IMR-90 (cell line): ENCODE data around the gene METTL24. TPM values are rescaled to one million over a fixed set of nuclear protein-coding genes. Genes with fewer than 3 reads are reported as not detected.

Source experiments
- ATAC-seq: fragments of 200-7000 bp; cut with Tn5 transposase; 2 replicates; pipeline ENCODE4 v1.9.1; 2020; ENCODE audit warnings: low read depth, mild to moderate bottlenecking, moderate library complexity
- BruUV-seq: library from RNA; stranded (reverse); fragments of 400-500 nt; replicated peaks from 2 replicates; lab custom pipeline; 2021; lab: Mats Ljungman, UMichigan
- CTCF ChIA-PET: fragments of 300-600 bp; formaldehyde crosslinking; extraction: SDS; loops from one replicate; lab custom pipeline; 2021; ENCODE audit warnings: antibody characterized with exemption; lab: Yijun Ruan, JAX
- POLR2A ChIA-PET: fragments of 300-600 bp; sonication (Branson Sonifier 250); formaldehyde crosslinking; loops from one replicate; lab custom pipeline; 2022; ENCODE audit warnings: antibody characterized with exemption; ENCODE audit not compliant: unreplicated experiment; lab: Charles Lee
- DNase-seq: peaks from one replicate; pipeline ENCODE4 v3.0.0; 2013
- H2AFZ ChIP-seq: replicated peaks from 2 replicates; pipeline ENCODE3; 2013; ENCODE audit warnings: low read length, mild to moderate bottlenecking; ENCODE audit not compliant: poor library complexity
- H2AK5ac ChIP-seq: 2 replicates; pipeline ENCODE4 v1.6.1; 2013; ENCODE audit warnings: low read depth, low read length, inconsistent platforms
- H2AK9ac ChIP-seq: replicated peaks from 2 replicates; pipeline ENCODE3; 2013; ENCODE audit warnings: mild to moderate bottlenecking, low read depth, low read length, moderate library complexity; ENCODE audit not compliant: poor library complexity
- H2BK120ac ChIP-seq: 2 replicates; pipeline ENCODE4 v1.6.1; 2013; ENCODE audit warnings: low read depth, low read length, inconsistent platforms
- H2BK15ac ChIP-seq: 3 replicates; pipeline ENCODE4 v1.6.1; 2013; ENCODE audit warnings: low read depth, low read length, inconsistent platforms
- H2BK20ac ChIP-seq: 2 replicates; pipeline ENCODE4 v1.6.1; 2013; ENCODE audit warnings: low read depth, mild to moderate bottlenecking, inconsistent platforms, low read length, moderate library complexity
- H2BK5ac ChIP-seq: 2 replicates; pipeline ENCODE4 v1.6.1; 2013; ENCODE audit warnings: mild to moderate bottlenecking, low read depth, low read length, inconsistent platforms; ENCODE audit not compliant: poor library complexity, severe bottlenecking
- H3K14ac ChIP-seq: replicated peaks from 2 replicates; pipeline ENCODE4 v1.6.1; 2013; ENCODE audit warnings: low read depth, low read length, inconsistent platforms
- H3K18ac ChIP-seq: 2 replicates; pipeline ENCODE4 v1.6.1; 2013; ENCODE audit warnings: low read depth, low read length, control low read depth
- H3K23ac ChIP-seq: 2 replicates; pipeline ENCODE4 v1.6.1; 2013; ENCODE audit warnings: low read depth, low read length, inconsistent platforms
- H3K27ac ChIP-seq: 2 replicates; pipeline ENCODE4 v1.5.1; 2013; ENCODE audit warnings: mild to moderate bottlenecking, control low read depth, low read length; ENCODE audit not compliant: insufficient read depth
- H3K27me3 ChIP-seq: 2 replicates; pipeline ENCODE4 v1.6.1; 2013; ENCODE audit warnings: low read length; ENCODE audit not compliant: control insufficient read depth, insufficient read depth
- H3K36me3 ChIP-seq: 2 replicates; pipeline ENCODE4 v1.6.1; 2013; ENCODE audit warnings: low read length, mixed read lengths; ENCODE audit not compliant: control insufficient read depth, insufficient read depth
- H3K4ac ChIP-seq: 2 replicates; pipeline ENCODE4 v1.6.1; 2013; ENCODE audit warnings: low read depth, low read length, inconsistent platforms
- H3K4me1 ChIP-seq: 2 replicates; pipeline ENCODE4 v1.6.1; 2013; ENCODE audit warnings: low read length, mixed read lengths; ENCODE audit not compliant: control insufficient read depth, insufficient read depth
- H3K4me2 ChIP-seq: 2 replicates; pipeline ENCODE4 v1.6.1; 2013; ENCODE audit warnings: low read depth, mild to moderate bottlenecking, control low read depth, low read length, moderate library complexity
- H3K4me3 ChIP-seq: 2 replicates; pipeline ENCODE4 v1.5.1; 2013; ENCODE audit warnings: low read depth, mild to moderate bottlenecking, control low read depth, low read length, moderate library complexity; ENCODE audit not compliant: insufficient read depth
- H3K56ac ChIP-seq: 2 replicates; pipeline ENCODE4 v1.6.1; 2013; ENCODE audit warnings: low read length, inconsistent platforms; ENCODE audit not compliant: insufficient read depth; ENCODE audit errors: extremely low read depth
- H3K79me1 ChIP-seq, 2 experiments: 2 replicates each; pipeline ENCODE4 v1.6.1; 2013; ENCODE audit warnings: low read length in 2 of 2, inconsistent platforms in 1 of 2, low read depth in 1 of 2
- H3K9ac ChIP-seq: 2 replicates; pipeline ENCODE4 v1.6.1; 2013; ENCODE audit warnings: low read depth, low read length, control low read depth
- H3K9me1 ChIP-seq: 2 replicates; pipeline ENCODE4 v1.6.1; 2013; ENCODE audit warnings: low read length, inconsistent platforms; ENCODE audit not compliant: insufficient read depth
- H3K9me3 ChIP-seq: 2 replicates; pipeline ENCODE4 v1.6.1; 2013; ENCODE audit warnings: low read length; ENCODE audit not compliant: control insufficient read depth, insufficient read depth
- H4K20me1 ChIP-seq: 2 replicates; pipeline ENCODE4 v1.6.1; 2013; ENCODE audit warnings: low read length, inconsistent platforms; ENCODE audit not compliant: insufficient read depth
- H4K5ac ChIP-seq: 2 replicates; pipeline ENCODE4 v1.6.1; 2013; ENCODE audit warnings: mild to moderate bottlenecking, low read depth, low read length, control low read depth
- H4K8ac ChIP-seq, 2 experiments: 2 replicates each; pipeline ENCODE4 v1.6.1; 2013; ENCODE audit warnings: low read depth in 2 of 2, low read length in 2 of 2, control low read depth in 1 of 2, inconsistent platforms in 1 of 2
- H4K91ac ChIP-seq: 2 replicates; pipeline ENCODE4 v1.6.1; 2013; ENCODE audit warnings: low read depth, low read length, inconsistent platforms; ENCODE audit not compliant: insufficient read depth
- CHD1 ChIP-seq: IDR thresholded peaks from 2 replicates; pipeline ENCODE4 v1.6.1; 2012; ENCODE audit warnings: low read depth, low read length, improper control_type of control experiment
- ELK1 ChIP-seq: fragments of 150-350 bp; IDR thresholded peaks from 2 replicates; pipeline ENCODE4 v1.6.1; 2016; ENCODE audit warnings: low read depth, mild to moderate bottlenecking, low read length, moderate library complexity, borderline replicate concordance
- MAZ ChIP-seq: IDR thresholded peaks from 2 replicates; pipeline ENCODE4 v1.6.1; 2012; ENCODE audit warnings: low read depth, mild to moderate bottlenecking, low read length, improper control_type of control experiment, moderate library complexity, borderline replicate concordance
- NFE2L2 ChIP-seq: fragments of 150-350 bp; IDR thresholded peaks from 2 replicates; pipeline ENCODE4 v1.6.1; 2016; ENCODE audit warnings: low read depth, mild to moderate bottlenecking, low read length
- POLR2A ChIP-seq: IDR thresholded peaks from 2 replicates; pipeline ENCODE4 v1.6.1; 2012; ENCODE audit warnings: mild to moderate bottlenecking, low read depth, low read length
- RAD21 ChIP-seq: IDR thresholded peaks from 2 replicates; pipeline ENCODE4 v1.6.1; 2012; ENCODE audit warnings: low read length, improper control_type of control experiment
- RCOR1 ChIP-seq: IDR thresholded peaks from 2 replicates; pipeline ENCODE4 v1.6.1; 2012; ENCODE audit warnings: mild to moderate bottlenecking, low read length, improper control_type of control experiment; ENCODE audit not compliant: insufficient replicate concordance
- SMC3 ChIP-seq: fragments of 150-350 bp; IDR thresholded peaks from 2 replicates; pipeline ENCODE4 v1.6.1; 2016; ENCODE audit warnings: low read depth, mild to moderate bottlenecking, antibody characterized with exemption, low read length, moderate library complexity
- WGBS, 2 experiments: methylation state at CpG; one replicate each; pipeline versions ENCODE4 v1.1.5 to v1.1.7; 2013; ENCODE audit warnings: missing lambda C conversion rate in 2 of 2; ENCODE audit not compliant: insufficient read length in 1 of 2; ENCODE audit errors: extremely low coverage in 2 of 2; 5-methylcytosine and 5-hydroxymethylcytosine counted together
- dilution Hi-C: fragments of 300-500 bp; cut with HindIII; formaldehyde crosslinking; loops from one replicate; pipeline ENCODE4 v1.14.3; 2018; ENCODE audit warnings: low sequenced_read_pairs; ENCODE audit not compliant: unreplicated experiment
- in situ Hi-C: fragments of 300-500 bp; cut with MboI; formaldehyde crosslinking; loops from 3 replicates; pipeline ENCODE4 v1.14.3; 2019; ENCODE audit warnings: low sequenced_read_pairs, inconsistent platforms, mixed read lengths
- intact Hi-C: fragments of 100-400 bp; cut with micrococcal nuclease; formaldehyde crosslinking; loops from 2 replicates; pipeline ENCODE4 v1.10.0; 2022
- polyA plus RNA-seq, 3 experiments: library from polyadenylated mRNA; depleted of rRNA; stranded (reverse); fragments of >200 nt; gene quantifications; 2 replicates each; pipeline ENCODE4 v1.2.3, GENCODE V29; 2012; ENCODE audit warnings: low replicate concordance in 1 of 3
- total RNA-seq: library from RNA; depleted of rRNA; stranded (reverse); fragments of >200 nt; gene quantifications from 2 replicates; pipeline ENCODE4 v1.2.3, GENCODE V29; 2012
- TF ChIP-seq, protein P1 (sequence below): fragments of 150-350 bp; IDR thresholded peaks from 2 replicates; pipeline ENCODE4 v1.6.1; 2017; ENCODE audit warnings: mild to moderate bottlenecking, antibody characterized with exemption, low read length, low read depth
- TF ChIP-seq, protein P2 (sequence below): conservative IDR thresholded peaks from 2 replicates; pipeline ENCODE4 v1.5.1; 2012; ENCODE audit warnings: mild to moderate bottlenecking, low read depth, low read length, improper control_type of control experiment

Gene METTL24
- total and polyA plus RNA-seq, 2 of the 4 experiments (the other 2 are of a cell fraction) = not detected

- H3K27ac ChIP-seq = no peak overlapping the region
- H2BK120ac ChIP-seq = no peak overlapping the region
- no peak overlapping the region for H2BK20ac ChIP-seq
- no peak overlapping the region for H2BK5ac ChIP-seq
- H4K20me1 ChIP-seq = no peaks in the 10 kb centered on the region
- DNase-seq (no peak), ATAC-seq (no peak)
- no peak overlapping the region for H2AK9ac ChIP-seq
- BruUV-seq = no TSS peak
- no peak overlapping the region for H3K56ac ChIP-seq
- H3K23ac ChIP-seq = no peak overlapping the region
- H3K14ac ChIP-seq = no peak overlapping the region
- no peak overlapping the region for H4K5ac ChIP-seq
- no peak overlapping the region for H4K8ac ChIP-seq
- H2BK15ac ChIP-seq = no peak overlapping the region
- no peak overlapping the region for H3K9ac ChIP-seq
- H3K9me3 ChIP-seq = no peaks in the 10 kb centered on the region
- no peaks in the 10 kb centered on the region; the same call in 1 of the 2 replicates for H3K27me3 ChIP-seq
- POLR2A ChIA-PET = no interaction called here
- H3K4me2 ChIP-seq = no peak overlapping the region
- H4K91ac ChIP-seq = no peak overlapping the region
- WGBS, 2 experiments = no CpG with 5 or more reads among the region's 4 CpGs
- H3K4me1 ChIP-seq = peaks cover 21% of the 10 kb centered on the region; the same call in 1 of the 2 replicates
- no peak overlapping the region for H3K4ac ChIP-seq
- no peak overlapping the region for H2AK5ac ChIP-seq
- in situ Hi-C loops = no loop called here
- H3K18ac ChIP-seq = no peak overlapping the region
- peaks cover 10% of the 10 kb centered on the region; the same call in 1 of the 2 replicates for H3K9me1 ChIP-seq
- intact Hi-C loops = no loop called here
- no peaks in the 10 kb centered on the region for H3K36me3 ChIP-seq
- dilution Hi-C loops = no loop called here
- CTCF ChIA-PET = no interaction called here
- H3K79me1 ChIP-seq = no peaks in the 10 kb centered on the region
- TF ChIP-seq POLR2A = no peak
- TF ChIP-seq SMC3 = no peak
- no peak for TF ChIP-seq ELK1
- TF ChIP-seq RCOR1 = no peak
- no peak for TF ChIP-seq RAD21
- TF ChIP-seq, protein P1, sequence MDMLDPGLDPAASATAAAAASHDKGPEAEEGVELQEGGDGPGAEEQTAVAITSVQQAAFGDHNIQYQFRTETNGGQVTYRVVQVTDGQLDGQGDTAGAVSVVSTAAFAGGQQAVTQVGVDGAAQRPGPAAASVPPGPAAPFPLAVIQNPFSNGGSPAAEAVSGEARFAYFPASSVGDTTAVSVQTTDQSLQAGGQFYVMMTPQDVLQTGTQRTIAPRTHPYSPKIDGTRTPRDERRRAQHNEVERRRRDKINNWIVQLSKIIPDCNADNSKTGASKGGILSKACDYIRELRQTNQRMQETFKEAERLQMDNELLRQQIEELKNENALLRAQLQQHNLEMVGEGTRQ = no peak
- no peak for TF ChIP-seq MAZ
- no peak for TF ChIP-seq CHD1
- no peak for TF ChIP-seq NFE2L2
- TF ChIP-seq, protein P2, sequence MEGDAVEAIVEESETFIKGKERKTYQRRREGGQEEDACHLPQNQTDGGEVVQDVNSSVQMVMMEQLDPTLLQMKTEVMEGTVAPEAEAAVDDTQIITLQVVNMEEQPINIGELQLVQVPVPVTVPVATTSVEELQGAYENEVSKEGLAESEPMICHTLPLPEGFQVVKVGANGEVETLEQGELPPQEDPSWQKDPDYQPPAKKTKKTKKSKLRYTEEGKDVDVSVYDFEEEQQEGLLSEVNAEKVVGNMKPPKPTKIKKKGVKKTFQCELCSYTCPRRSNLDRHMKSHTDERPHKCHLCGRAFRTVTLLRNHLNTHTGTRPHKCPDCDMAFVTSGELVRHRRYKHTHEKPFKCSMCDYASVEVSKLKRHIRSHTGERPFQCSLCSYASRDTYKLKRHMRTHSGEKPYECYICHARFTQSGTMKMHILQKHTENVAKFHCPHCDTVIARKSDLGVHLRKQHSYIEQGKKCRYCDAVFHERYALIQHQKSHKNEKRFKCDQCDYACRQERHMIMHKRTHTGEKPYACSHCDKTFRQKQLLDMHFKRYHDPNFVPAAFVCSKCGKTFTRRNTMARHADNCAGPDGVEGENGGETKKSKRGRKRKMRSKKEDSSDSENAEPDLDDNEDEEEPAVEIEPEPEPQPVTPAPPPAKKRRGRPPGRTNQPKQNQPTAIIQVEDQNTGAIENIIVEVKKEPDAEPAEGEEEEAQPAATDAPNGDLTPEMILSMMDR = no peak
- no peak overlapping the region for H2AFZ ChIP-seq
- no peak overlapping the region for H3K4me3 ChIP-seq
Observed at GRCh38 chr6:110322874-110323242, 35.3 kb downstream of the METTL24 start.
